Measurements from ENCODE around the gene BCAS1.

Gene BCAS1

GRCh38 chr20:53915446-53916172 is 154.8 kb downstream of the BCAS1 start:
- Mint-ChIP-seq H3K9me3 (peaks cover 6% of the 10 kb centered on the region), H3K4me1 (peaks cover 46% of the 10 kb centered on the region), H3K4me3 (peak overlapping the region; percentile 93), H3K27ac (peak overlapping the region; percentile 88), H3K36me3 (ENCODE audit: low read depth) (peaks cover 5% of the 10 kb centered on the region), H3K27me3 (ENCODE audit: low read depth, poor library complexity) (peaks cover 18% of the 10 kb centered on the region)
- TF ChIP-seq CTCF (IDR thresholded peaks at IDR 0.05), result peak; percentile 80
- DNase-seq, result peak; percentile 96

- peak overlapping the region; percentile 93 for H3K4me3 Mint-ChIP-seq
- peaks cover 11% of the 10 kb centered on the region for H3K9me3 Mint-ChIP-seq
- peak overlapping the region; percentile 88 for H3K27ac Mint-ChIP-seq
- H3K27me3 Mint-ChIP-seq (ENCODE audit: low read depth, poor library complexity), result peaks cover 18% of the 10 kb centered on the region
- peaks cover 46% of the 10 kb centered on the region for H3K4me1 Mint-ChIP-seq
- DNase-seq, result no peak
- no peak for TF ChIP-seq CTCF (IDR thresholded peaks at IDR 0.05)
- peaks cover 6% of the 10 kb centered on the region for H3K36me3 Mint-ChIP-seq (ENCODE audit: low read depth)
Observed at GRCh38 chr20:53914781-53915445, 155.5 kb downstream of the BCAS1 start.

- DNase-seq, result no peak
- peak overlapping the region; percentile 93 for H3K4me3 Mint-ChIP-seq
Observed at GRCh38 chr20:53914091-53914780, 156.2 kb downstream of the BCAS1 start.

GRCh38 chr20:53911301-53911700 is 159.1 kb downstream of the BCAS1 start:
- peaks cover 41% of the 10 kb centered on the region for H3K4me1 Mint-ChIP-seq
- TF ChIP-seq CTCF (IDR thresholded peaks at IDR 0.05), result no peak
- peak overlapping the region; percentile 44 for H3K27ac Mint-ChIP-seq
- H3K27me3 Mint-ChIP-seq (ENCODE audit: low read depth, poor library complexity), result peaks cover 8% of the 10 kb centered on the region
- no peak for DNase-seq
- no peak overlapping the region for H3K4me3 Mint-ChIP-seq
- H3K36me3 Mint-ChIP-seq (ENCODE audit: low read depth), result peaks cover 6% of the 10 kb centered on the region
- peaks cover 11% of the 10 kb centered on the region for H3K9me3 Mint-ChIP-seq

More at GRCh38 chr20:53914091-53914780, 156.2 kb downstream of the BCAS1 start:
- H3K27me3 Mint-ChIP-seq (ENCODE audit: low read depth, poor library complexity), result peaks cover 15% of the 10 kb centered on the region
- TF ChIP-seq CTCF (IDR thresholded peaks at IDR 0.05), result no peak
- peaks cover 11% of the 10 kb centered on the region for H3K9me3 Mint-ChIP-seq
- peaks cover 6% of the 10 kb centered on the region for H3K36me3 Mint-ChIP-seq (ENCODE audit: low read depth)
- no peak overlapping the region for H3K27ac Mint-ChIP-seq
- peaks cover 45% of the 10 kb centered on the region for H3K4me1 Mint-ChIP-seq

- H3K4me3 Mint-ChIP-seq, result no peak overlapping the region
- no peak overlapping the region for H3K27ac Mint-ChIP-seq
- H3K27me3 Mint-ChIP-seq (ENCODE audit: low read depth, poor library complexity), result no peaks in the 10 kb centered on the region
- H3K36me3 Mint-ChIP-seq (ENCODE audit: low read depth), result peaks cover 6% of the 10 kb centered on the region
- DNase-seq, result no peak
- peaks cover 33% of the 10 kb centered on the region for H3K4me1 Mint-ChIP-seq
- no peak for TF ChIP-seq CTCF (IDR thresholded peaks at IDR 0.05)
- peaks cover 11% of the 10 kb centered on the region for H3K9me3 Mint-ChIP-seq
Observed at GRCh38 chr20:53910351-53911002, 159.9 kb downstream of the BCAS1 start.
